CD4-positive, CD25-positive, alpha-beta regulatory T cell (primary cell): ENCODE results near the gene ZNF710. TPM values are rescaled to one million over a fixed set of nuclear protein-coding genes. Genes with fewer than 3 reads are reported as not detected.

Source experiments
- ATAC-seq, 2 donors: fragments of 150-1000 bp; cut with Tn5 transposase; one replicate each; pipeline ENCODE4 v1.10.0; 2021; ENCODE audit warnings: low read depth in 2 of 2, moderate number of reproducible peaks in 2 of 2, moderate library complexity in 1 of 2
- DNase-seq, 3 donors: peaks; one replicate each; pipeline versions ENCODE4 v3.0.0 to v3.0.0-alpha.2; 2012 to 2022; ENCODE audit warnings: mixed read lengths in 1 of 3
- H3K27ac ChIP-seq: one replicate; pipeline ENCODE4 v1.7.0; 2013; ENCODE audit warnings: mild to moderate bottlenecking, low read length; ENCODE audit not compliant: insufficient read depth, poor library complexity, severe bottlenecking
- H3K27me3 ChIP-seq: one replicate; pipeline ENCODE4 v1.7.0; 2013; ENCODE audit warnings: low read length; ENCODE audit not compliant: control insufficient read depth, insufficient read depth
- H3K36me3 ChIP-seq: one replicate; pipeline ENCODE4 v1.7.0; 2013; ENCODE audit warnings: mild to moderate bottlenecking, low read length, moderate library complexity; ENCODE audit not compliant: control insufficient read depth, insufficient read depth
- H3K4me1 ChIP-seq: 2 replicates; pipeline ENCODE4 v1.7.0; 2013; ENCODE audit warnings: mild to moderate bottlenecking, low read length; ENCODE audit not compliant: insufficient read depth, control insufficient read depth, poor library complexity, severe bottlenecking
- H3K4me3 ChIP-seq: one replicate; pipeline ENCODE4 v1.7.0; 2013; ENCODE audit warnings: low read depth, mild to moderate bottlenecking, low read length, moderate library complexity
- H3K9me3 ChIP-seq, 2 experiments: 1 replicate in 1 of 2; 2 replicates in 1 of 2; pipeline ENCODE4 v1.7.0; 2013; ENCODE audit warnings: low read length in 2 of 2, mild to moderate bottlenecking in 1 of 2, moderate library complexity in 1 of 2; ENCODE audit not compliant: control insufficient read depth in 2 of 2
- H3K27ac Mint-ChIP-seq, 3 donors: one replicate each; pipeline ENCODE4 v1.8.0; 2020 to 2022; ENCODE audit warnings: mild to moderate bottlenecking in 3 of 3, mixed read lengths in 3 of 3, moderate library complexity in 2 of 3
- H3K27me3 Mint-ChIP-seq: one replicate; pipeline ENCODE4 v1.8.0; 2022; ENCODE audit warnings: mild to moderate bottlenecking, mixed read lengths
- H3K36me3 Mint-ChIP-seq: one replicate; pipeline ENCODE4 v1.8.0; 2020; ENCODE audit warnings: mixed read lengths
- H3K4me1 Mint-ChIP-seq, 4 donors: one replicate each; pipeline ENCODE4 v1.8.0; 2020 to 2022; ENCODE audit warnings: mixed read lengths in 4 of 4, mild to moderate bottlenecking in 1 of 4
- H3K4me3 Mint-ChIP-seq, 4 donors: one replicate each; pipeline ENCODE4 v1.8.0; 2020 to 2022; ENCODE audit warnings: mild to moderate bottlenecking in 4 of 4, mixed read lengths in 4 of 4, moderate library complexity in 3 of 4
- H3K9me3 Mint-ChIP-seq, 7 donors: one replicate each; pipeline ENCODE4 v1.8.0; 2020 to 2022; ENCODE audit warnings: mixed read lengths in 7 of 7, mild to moderate bottlenecking in 3 of 7, moderate library complexity in 2 of 7
- polyA plus RNA-seq, 4 donors: library from polyadenylated mRNA; unstranded; fragments of 300-500 nt; fragmentation: Illumina TruSeq; gene quantifications; one replicate each; pipeline ENCODE4 v1.2.3, GENCODE V29; 2021
- total RNA-seq: library from RNA; stranded (reverse); gene quantifications from one replicate; pipeline ENCODE4 v1.2.3, GENCODE V29; 2022

The ZNF710 gene
- total and polyA plus RNA-seq, 5 donors from 2014 or later: 0.88 to 16.3 (median 2.1) TPM

DNA sequence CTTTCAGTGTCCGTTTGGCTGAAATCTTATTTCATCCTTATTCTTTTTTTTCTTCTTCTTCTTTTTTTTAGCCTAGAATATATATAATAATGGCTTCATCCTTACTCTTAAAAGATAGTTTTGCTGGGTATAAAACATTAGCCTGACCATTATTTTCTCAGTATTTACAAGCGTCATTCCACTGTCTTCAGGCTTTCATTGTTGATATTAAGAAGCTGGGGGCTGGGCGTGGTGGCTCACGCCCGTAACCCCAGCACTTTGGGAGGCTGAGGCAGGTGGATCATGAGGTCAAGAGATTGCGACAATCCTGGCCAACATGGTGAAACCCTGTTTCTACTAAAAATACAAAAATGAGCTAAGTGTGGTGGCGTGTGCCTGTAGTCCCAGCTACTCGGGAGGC is 10.6 kb downstream of the ZNF710 start:
- peak overlapping the region in 1 of 3 donors; percentile 43 for H3K27ac Mint-ChIP-seq
- ATAC-seq (no peak), DNase-seq (no peak)
- no peaks in the 10 kb centered on the region for H3K27me3 Mint-ChIP-seq
- Histone ChIP-seq H3K4me3 (no peak overlapping the region), H3K27ac (no peak overlapping the region), H3K27me3 (no peaks in the 10 kb centered on the region), H3K9me3 (peaks cover 0 to 9% of the 10 kb centered on the region in 2 experiments), H3K4me1 (peaks cover 46% of the 10 kb centered on the region), H3K36me3 (no peaks in the 10 kb centered on the region)
- H3K36me3 Mint-ChIP-seq: no peaks in the 10 kb centered on the region
- peaks cover 0 to 4% (median 0%) of the 10 kb centered on the region in 7 donors for H3K9me3 Mint-ChIP-seq
- no peak overlapping the region for H3K4me3 Mint-ChIP-seq
- peaks cover 26 to 72% (median 50%) of the 10 kb centered on the region in 4 donors for H3K4me1 Mint-ChIP-seq

DNA sequence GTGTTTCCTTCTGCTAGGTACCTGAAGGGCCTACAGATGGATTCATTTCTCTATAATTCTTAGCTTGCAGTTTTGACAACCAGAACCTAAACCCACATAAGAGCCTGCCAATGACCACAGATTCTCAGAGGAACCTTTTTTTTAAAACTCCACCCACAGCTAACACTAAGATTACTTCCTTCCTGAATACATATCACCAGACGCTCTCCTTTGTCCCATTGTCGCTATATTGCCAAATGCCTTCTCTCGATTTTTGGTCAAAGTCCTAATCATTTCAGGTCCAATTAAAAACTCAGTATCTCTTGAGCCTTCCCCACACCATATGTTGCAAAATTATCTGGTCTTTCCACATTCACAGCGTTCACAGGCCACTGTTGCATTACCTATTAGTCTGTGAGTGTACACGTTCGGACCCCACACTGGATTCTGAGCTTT is 12.4 kb downstream of the ZNF710 start:
- no peaks in the 10 kb centered on the region for H3K27me3 ChIP-seq
- peak in 2 of 3 donors; percentile 72 to 88 for DNase-seq

DNA sequence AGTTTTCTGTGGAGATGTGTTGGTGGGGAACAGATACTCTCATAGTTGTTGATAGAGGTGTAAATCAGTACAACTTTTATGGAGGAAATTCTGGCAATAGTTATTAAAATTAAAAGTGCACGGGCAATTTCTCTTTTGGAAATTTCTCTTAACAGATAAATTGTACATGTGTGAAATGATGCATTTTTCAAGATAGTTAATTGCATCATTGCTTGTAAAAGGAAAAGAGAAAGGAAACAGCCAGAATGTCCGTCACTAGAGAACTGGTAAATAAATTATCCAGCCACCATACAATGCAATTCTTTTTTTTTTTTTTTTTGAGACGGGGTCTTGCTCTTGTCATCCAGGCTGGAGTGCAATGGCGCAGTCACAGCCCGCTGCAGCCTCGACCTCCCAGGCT is 14.2 kb downstream of the ZNF710 start:
- peaks cover 0 to 9% of the 10 kb centered on the region in 2 experiments for H3K9me3 ChIP-seq
- Mint-ChIP-seq H3K9me3 (peaks cover 0 to 4% (median 0%) of the 10 kb centered on the region in 7 donors), H3K27ac (no peak overlapping the region)

More for the DNA sequence above, 12.4 kb downstream of the ZNF710 start:
- Mint-ChIP-seq H3K36me3 (no peaks in the 10 kb centered on the region), H3K9me3 (peaks cover 0 to 4% (median 0%) of the 10 kb centered on the region in 7 donors), H3K4me3 (peak overlapping the region; percentile 55 to 79 (median 75)), H3K4me1 (peaks cover 29 to 72% (median 49%) of the 10 kb centered on the region in 4 donors), H3K27ac (peak overlapping the region; percentile 7 to 90 (median 19)), H3K27me3 (no peaks in the 10 kb centered on the region)
- Histone ChIP-seq H3K36me3 (no peaks in the 10 kb centered on the region), H3K27ac (peak overlapping the region; percentile 36), H3K4me1 (peaks cover 41% of the 10 kb centered on the region), H3K9me3 (peaks cover 0 to 9% of the 10 kb centered on the region in 2 experiments), H3K4me3 (peak overlapping the region; percentile 70)
- ATAC-seq: peak; percentile 84 to 90

DNA sequence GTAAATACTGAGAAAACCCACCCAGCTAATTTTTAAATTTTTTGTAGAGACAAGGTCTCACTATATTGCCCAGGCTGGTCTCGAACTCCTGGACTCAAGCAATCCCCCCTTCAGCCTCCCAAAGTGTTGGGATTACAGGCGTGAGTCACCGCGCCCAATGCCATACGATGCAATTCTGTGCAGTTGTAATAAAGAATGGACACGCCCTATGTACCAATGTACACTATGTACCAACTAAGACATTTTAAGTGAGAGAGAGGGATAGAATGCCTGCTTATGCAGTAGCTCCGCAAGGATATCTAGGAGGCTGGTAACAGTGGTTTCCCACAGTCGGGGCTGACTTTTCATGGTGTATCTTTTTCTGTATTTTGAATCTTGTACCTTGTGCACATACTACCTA is 14.6 kb downstream of the ZNF710 start:
- DNase-seq (no peak), ATAC-seq (no peak)
- Mint-ChIP-seq H3K27me3 (no peaks in the 10 kb centered on the region), H3K4me3 (no peak overlapping the region), H3K27ac (no peak overlapping the region), H3K36me3 (no peaks in the 10 kb centered on the region), H3K9me3 (peaks cover 0 to 4% (median 0%) of the 10 kb centered on the region in 7 donors), H3K4me1 (peaks cover 20 to 61% (median 43%) of the 10 kb centered on the region in 4 donors)
- H3K4me3 ChIP-seq: no peak overlapping the region
- no peaks in the 10 kb centered on the region for H3K27me3 ChIP-seq
- peaks cover 28% of the 10 kb centered on the region for H3K4me1 ChIP-seq
- peaks cover 0 to 9% of the 10 kb centered on the region in 2 experiments for H3K9me3 ChIP-seq
- no peak overlapping the region for H3K27ac ChIP-seq
- no peaks in the 10 kb centered on the region for H3K36me3 ChIP-seq

More for the DNA sequence above, 14.2 kb downstream of the ZNF710 start:
- no peak for ATAC-seq
- no peak for DNase-seq
- peaks cover 29% of the 10 kb centered on the region for H3K4me1 ChIP-seq
- no peak overlapping the region for H3K27ac ChIP-seq
- Mint-ChIP-seq H3K4me1 (peaks cover 20 to 62% (median 40%) of the 10 kb centered on the region in 4 donors), H3K4me3 (peak overlapping the region in 1 of 4 donors; percentile 34), H3K36me3 (no peaks in the 10 kb centered on the region), H3K27me3 (no peaks in the 10 kb centered on the region)
- no peaks in the 10 kb centered on the region for H3K27me3 ChIP-seq
- H3K4me3 ChIP-seq: no peak overlapping the region
- no peaks in the 10 kb centered on the region for H3K36me3 ChIP-seq

DNA sequence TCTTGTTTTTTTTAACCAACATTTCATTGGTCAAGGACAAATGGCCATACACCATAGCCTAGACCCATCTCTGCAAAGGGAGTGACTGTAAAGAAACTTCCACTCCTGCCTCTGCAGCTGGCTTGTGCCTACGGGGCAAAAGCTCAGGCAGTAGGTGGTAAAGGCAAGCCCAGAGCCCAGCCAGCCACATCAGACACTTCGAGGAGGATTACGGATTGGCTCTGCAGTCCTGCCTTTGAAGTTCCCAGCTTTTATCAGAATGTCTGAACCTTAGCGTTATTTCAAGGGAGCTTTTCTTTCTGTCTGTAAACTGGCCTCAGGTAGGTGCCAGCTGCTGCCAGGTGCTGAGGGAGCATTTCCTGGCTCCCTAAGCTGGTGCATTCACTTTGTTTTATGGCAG is 15.6 kb downstream of the ZNF710 start:
- Histone ChIP-seq H3K4me1 (peaks cover 28% of the 10 kb centered on the region), H3K27ac (no peak overlapping the region), H3K4me3 (no peak overlapping the region), H3K36me3 (no peaks in the 10 kb centered on the region), H3K9me3 (peaks cover 0 to 3% of the 10 kb centered on the region in 2 experiments), H3K27me3 (no peaks in the 10 kb centered on the region)
- H3K4me1 Mint-ChIP-seq: peaks cover 20 to 63% (median 46%) of the 10 kb centered on the region in 4 donors
- H3K9me3 Mint-ChIP-seq: peaks cover 0 to 2% (median 0%) of the 10 kb centered on the region in 7 donors
- peak overlapping the region in 1 of 4 donors; percentile 32 for H3K4me3 Mint-ChIP-seq
- H3K36me3 Mint-ChIP-seq: peaks cover 4% of the 10 kb centered on the region
- peak overlapping the region in 1 of 3 donors; percentile 25 for H3K27ac Mint-ChIP-seq
- DNase-seq (peak in 1 of 3 donors; percentile 27), ATAC-seq (no peak)
- no peaks in the 10 kb centered on the region for H3K27me3 Mint-ChIP-seq

DNA sequence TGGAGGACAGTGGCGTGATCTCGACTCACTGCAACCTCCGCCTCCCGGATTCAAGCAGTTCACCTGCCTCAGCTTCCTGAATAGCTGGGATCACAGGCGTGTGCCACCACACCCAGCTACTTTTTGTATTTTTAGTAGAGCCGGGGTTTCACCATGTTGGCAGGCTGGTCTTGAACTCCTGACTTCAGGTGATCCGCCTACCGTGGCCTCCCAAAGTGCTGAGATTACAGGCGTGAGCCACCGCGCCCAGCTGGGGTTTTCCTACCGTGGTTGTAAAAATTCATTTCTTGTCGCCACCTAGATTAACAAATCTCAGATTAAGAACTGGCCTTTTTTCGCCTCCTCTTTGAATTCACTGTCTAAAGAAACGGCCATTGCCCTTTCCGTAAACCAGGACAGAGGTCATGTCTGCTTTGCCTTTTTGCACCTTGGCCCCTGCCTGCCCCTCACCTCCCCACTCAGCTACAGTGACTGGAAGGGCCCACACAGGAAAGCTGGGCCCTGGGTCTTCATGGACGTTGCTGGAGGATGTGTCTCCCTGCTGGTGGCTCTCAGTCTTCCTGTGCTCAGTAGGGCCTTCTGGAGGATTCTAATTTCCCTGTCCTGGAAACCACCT is 17.2 kb downstream of the ZNF710 start:
- peak overlapping the region in 2 of 4 donors; percentile 38 to 44 for H3K4me3 Mint-ChIP-seq
- peaks cover 0 to 2% (median 0%) of the 10 kb centered on the region in 7 donors for H3K9me3 Mint-ChIP-seq
- Histone ChIP-seq H3K9me3 (no peaks in the 10 kb centered on the region), H3K4me1 (peaks cover 19% of the 10 kb centered on the region), H3K27ac (no peak overlapping the region), H3K36me3 (no peaks in the 10 kb centered on the region), H3K4me3 (no peak overlapping the region), H3K27me3 (no peaks in the 10 kb centered on the region)
- ATAC-seq (no peak), DNase-seq (no peak)
- peaks cover 4% of the 10 kb centered on the region for H3K36me3 Mint-ChIP-seq
- H3K27me3 Mint-ChIP-seq: no peaks in the 10 kb centered on the region
- peaks cover 17 to 61% (median 44%) of the 10 kb centered on the region in 4 donors for H3K4me1 Mint-ChIP-seq
- H3K27ac Mint-ChIP-seq: peak overlapping the region in 2 of 3 donors; percentile 35 to 71

DNA sequence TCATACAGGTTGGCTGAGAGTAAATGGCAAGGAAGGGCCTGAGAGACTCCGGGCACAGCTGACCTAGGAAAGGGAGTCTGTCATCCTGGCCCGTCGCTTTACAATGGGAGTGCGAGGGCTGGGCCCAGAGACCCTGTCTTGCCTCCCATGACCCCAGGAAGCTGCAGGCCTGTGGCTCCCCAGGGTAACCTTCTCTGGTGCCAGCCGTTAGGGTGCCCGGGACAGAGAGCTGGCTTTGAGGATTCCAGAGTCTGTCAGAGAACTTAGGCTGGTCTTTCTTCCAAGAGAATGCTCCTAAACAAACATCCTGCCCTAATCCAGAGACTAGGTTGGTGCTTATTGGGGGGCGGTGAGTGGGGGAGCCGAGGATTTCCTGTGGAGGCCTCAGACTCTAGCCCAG is 18.5 kb downstream of the ZNF710 start:
- Mint-ChIP-seq H3K27me3 (no peaks in the 10 kb centered on the region), H3K4me3 (no peak overlapping the region), H3K4me1 (peaks cover 12 to 55% (median 37%) of the 10 kb centered on the region in 4 donors), H3K36me3 (peaks cover 4% of the 10 kb centered on the region), H3K27ac (no peak overlapping the region), H3K9me3 (no peaks in the 10 kb centered on the region)
- ATAC-seq (no peak), DNase-seq (no peak)
- no peaks in the 10 kb centered on the region for H3K27me3 ChIP-seq
- H3K4me1 ChIP-seq: peaks cover 10% of the 10 kb centered on the region
- H3K9me3 ChIP-seq: no peaks in the 10 kb centered on the region
- H3K36me3 ChIP-seq: no peaks in the 10 kb centered on the region
- no peak overlapping the region for H3K4me3 ChIP-seq
- H3K27ac ChIP-seq: no peak overlapping the region
